Fibroblast of villous mesenchyme (primary cell): ENCODE data around the gene STAG2. TPM values are rescaled to one million over a fixed set of nuclear protein-coding genes. Genes with fewer than 3 reads are reported as not detected.

ENCODE experiments used
- DNase-seq: peaks from one replicate; pipeline ENCODE4 v3.0.0-alpha.2; 2010; ENCODE audit warnings: low read depth
- H3K4me3 ChIP-seq: 2 replicates; pipeline ENCODE4 v1.5.1; 2011; ENCODE audit warnings: low read depth, mild to moderate bottlenecking, low read length
- total RNA-seq: library from RNA; depleted of rRNA; stranded (reverse); fragments of >200 nt; gene quantifications from 2 replicates; pipeline ENCODE4 v1.2.3, GENCODE V29; 2012
- TF ChIP-seq, protein P1 (sequence below): IDR thresholded peaks from 2 replicates; pipeline ENCODE4 v1.5.1; 2012; ENCODE audit warnings: low read depth, mild to moderate bottlenecking, low read length; ENCODE audit not compliant: insufficient read depth

Gene STAG2
- total RNA-seq, 1 donor = 57.4 TPM

DNA sequence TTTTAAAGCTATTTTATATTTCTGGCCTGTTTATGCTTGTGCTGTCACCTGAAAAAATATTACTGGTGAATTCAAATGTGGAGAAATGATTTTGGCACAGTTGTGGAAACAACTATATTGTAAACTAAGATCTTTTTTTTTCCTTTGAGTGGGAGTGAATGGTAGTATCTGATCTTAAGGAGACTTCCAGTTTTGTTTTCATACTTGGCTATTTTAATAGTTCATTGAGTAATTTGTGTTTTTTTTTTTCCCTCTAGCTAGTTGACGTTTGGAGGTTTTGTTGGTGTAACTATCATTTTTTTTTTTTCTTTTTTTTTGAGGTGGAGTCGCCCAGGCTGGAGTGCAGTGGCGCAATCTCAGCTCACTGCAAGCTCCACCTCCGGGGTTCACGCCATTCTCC is 10.5 kb downstream of the STAG2 start:
- TF ChIP-seq, protein P1, sequence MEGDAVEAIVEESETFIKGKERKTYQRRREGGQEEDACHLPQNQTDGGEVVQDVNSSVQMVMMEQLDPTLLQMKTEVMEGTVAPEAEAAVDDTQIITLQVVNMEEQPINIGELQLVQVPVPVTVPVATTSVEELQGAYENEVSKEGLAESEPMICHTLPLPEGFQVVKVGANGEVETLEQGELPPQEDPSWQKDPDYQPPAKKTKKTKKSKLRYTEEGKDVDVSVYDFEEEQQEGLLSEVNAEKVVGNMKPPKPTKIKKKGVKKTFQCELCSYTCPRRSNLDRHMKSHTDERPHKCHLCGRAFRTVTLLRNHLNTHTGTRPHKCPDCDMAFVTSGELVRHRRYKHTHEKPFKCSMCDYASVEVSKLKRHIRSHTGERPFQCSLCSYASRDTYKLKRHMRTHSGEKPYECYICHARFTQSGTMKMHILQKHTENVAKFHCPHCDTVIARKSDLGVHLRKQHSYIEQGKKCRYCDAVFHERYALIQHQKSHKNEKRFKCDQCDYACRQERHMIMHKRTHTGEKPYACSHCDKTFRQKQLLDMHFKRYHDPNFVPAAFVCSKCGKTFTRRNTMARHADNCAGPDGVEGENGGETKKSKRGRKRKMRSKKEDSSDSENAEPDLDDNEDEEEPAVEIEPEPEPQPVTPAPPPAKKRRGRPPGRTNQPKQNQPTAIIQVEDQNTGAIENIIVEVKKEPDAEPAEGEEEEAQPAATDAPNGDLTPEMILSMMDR = no peak
- no peak overlapping the region for H3K4me3 ChIP-seq
- DNase-seq = peak; percentile 77

DNA sequence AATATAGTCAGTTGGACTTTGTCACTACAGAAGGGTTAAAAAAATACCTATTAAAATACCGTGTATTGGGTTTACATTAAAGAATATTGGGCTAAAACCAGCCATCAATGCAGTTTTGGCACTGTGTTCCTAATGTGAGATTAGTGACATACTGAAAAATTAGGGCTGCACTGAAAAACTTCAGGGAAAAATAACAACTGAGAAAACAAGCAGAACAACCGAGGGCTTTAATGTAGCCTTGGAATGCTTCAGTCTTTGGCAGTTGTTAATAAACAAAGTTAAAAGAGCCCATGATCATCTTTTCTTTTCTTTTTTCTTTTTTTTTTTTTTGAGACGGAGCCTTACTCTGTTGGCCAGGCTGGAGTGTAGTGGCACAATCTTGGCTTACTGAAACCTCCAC is 12.4 kb downstream of the STAG2 start:
- TF ChIP-seq, protein P1 = no peak
- no peak for DNase-seq
- H3K4me3 ChIP-seq = no peak overlapping the region

DNA sequence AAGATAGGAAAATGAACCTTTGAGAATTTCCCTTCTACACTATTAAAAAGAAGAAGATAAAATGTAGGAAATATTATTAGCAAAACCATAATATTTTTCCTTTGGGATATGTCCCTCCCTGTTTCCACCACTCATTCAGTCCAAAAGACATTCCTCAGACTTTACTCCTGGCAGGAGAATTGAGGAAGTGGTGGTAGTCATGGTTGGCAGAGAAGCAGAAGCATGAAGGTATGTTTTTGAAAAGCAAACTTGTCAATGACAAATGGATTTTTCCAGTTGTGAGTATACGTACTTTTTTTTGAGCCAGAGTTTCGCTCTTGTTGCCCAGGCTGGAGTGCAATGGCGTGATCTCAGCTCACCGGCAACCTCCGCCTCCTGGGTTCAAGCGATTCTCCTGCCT is 13.7 kb downstream of the STAG2 start:
- TF ChIP-seq, protein P1 = no peak
- DNase-seq = no peak

GRCh38 chrX:123976706-123977316 is 15.3 kb downstream of the STAG2 start:
- H3K4me3 ChIP-seq = no peak overlapping the region
- DNase-seq = peak; percentile 60
- TF ChIP-seq, protein P1 = peak; percentile 28

More for the DNA sequence above, 13.7 kb downstream of the STAG2 start:
- H3K4me3 ChIP-seq = no peak overlapping the region

DNA sequence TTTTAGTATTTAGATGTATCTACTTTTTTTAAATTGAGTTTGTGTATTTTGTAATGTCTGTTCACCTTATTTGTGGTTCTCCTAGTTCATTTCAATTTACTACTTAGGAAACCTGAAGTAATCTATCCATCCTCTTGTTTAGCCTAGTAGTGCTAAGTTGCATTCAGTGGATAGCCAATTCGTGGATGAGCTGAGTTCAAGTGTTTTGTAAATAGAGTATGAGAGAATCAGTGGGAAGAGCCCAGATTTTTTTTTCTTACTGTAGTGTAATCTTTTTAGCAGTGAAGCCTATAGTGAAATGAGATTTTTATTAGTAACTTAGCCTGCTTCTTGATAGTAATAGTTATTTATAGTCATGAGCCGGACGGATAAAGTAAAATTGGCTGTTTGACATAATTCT is 21.7 kb downstream of the STAG2 start:
- H3K4me3 ChIP-seq = no peak overlapping the region
- no peak for DNase-seq
- TF ChIP-seq, protein P1 = no peak

- H3K4me3 ChIP-seq = no peak overlapping the region
- DNase-seq = no peak
- TF ChIP-seq, protein P1 = no peak
Measured at GRCh38 chrX:123986377-123986776, 24.9 kb downstream of the STAG2 start.

GRCh38 chrX:123988423-123989111 is 27.1 kb downstream of the STAG2 start:
- TF ChIP-seq, protein P1 = no peak
- H3K4me3 ChIP-seq = no peak overlapping the region
- DNase-seq = no peak
